HUES48 (cell line): ENCODE measurements around the gene PLCH1.

ENCODE experiments used
- H3K27ac ChIP-seq: one replicate; pipeline ENCODE4 v1.7.0; 2013; ENCODE audit warnings: low read depth, low read length, inconsistent platforms
- H3K27me3 ChIP-seq: 2 replicates; pipeline ENCODE4 v1.6.1; 2013; ENCODE audit warnings: mild to moderate bottlenecking, low read length; ENCODE audit not compliant: control insufficient read depth, insufficient read depth
- H3K36me3 ChIP-seq: 2 replicates; pipeline ENCODE4 v1.6.1; 2013; ENCODE audit warnings: low read length; ENCODE audit not compliant: control insufficient read depth, insufficient read depth
- H3K4me1 ChIP-seq: 2 replicates; pipeline ENCODE4 v1.6.1; 2013; ENCODE audit warnings: mild to moderate bottlenecking, low read length; ENCODE audit not compliant: control insufficient read depth, insufficient read depth
- H3K4me3 ChIP-seq: 2 replicates; pipeline ENCODE4 v1.5.1; 2013; ENCODE audit warnings: mild to moderate bottlenecking, low read depth, low read length
- H3K9ac ChIP-seq: 2 replicates; pipeline ENCODE4 v1.6.1; 2013; ENCODE audit warnings: mild to moderate bottlenecking, low read depth, low read length, moderate library complexity
- H3K9me3 ChIP-seq: 2 replicates; pipeline ENCODE4 v1.6.1; 2013; ENCODE audit warnings: low read length; ENCODE audit not compliant: control insufficient read depth, insufficient read depth

PLCH1 gene

DNA sequence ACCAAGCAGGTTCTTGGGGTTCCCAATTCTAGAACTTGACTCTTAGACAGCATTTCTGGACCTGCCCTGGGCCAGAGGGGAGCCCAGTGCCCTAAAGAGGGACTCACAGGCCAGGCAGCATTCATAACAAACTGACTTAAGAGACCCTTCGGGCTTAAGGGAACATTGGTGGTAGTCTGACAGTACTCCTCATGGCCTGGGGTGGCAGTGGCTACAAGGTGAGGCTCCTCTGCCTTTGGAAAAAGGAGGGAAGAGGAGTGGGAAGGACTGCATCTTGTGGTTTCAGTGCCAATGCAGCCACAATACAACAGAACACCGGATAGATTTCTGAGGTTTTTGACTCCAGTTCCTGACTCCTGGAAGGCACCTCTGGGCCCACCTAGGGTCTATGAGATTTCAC, 279.2 kb downstream of the PLCH1 start:
- no peaks in the 10 kb centered on the region for H3K27me3 ChIP-seq
- no peaks in the 10 kb centered on the region for H3K36me3 ChIP-seq
- H3K27ac ChIP-seq, result no peak overlapping the region
- no peak overlapping the region for H3K9ac ChIP-seq
- H3K9me3 ChIP-seq, result no peaks in the 10 kb centered on the region
- H3K4me3 ChIP-seq, result no peak overlapping the region
- H3K4me1 ChIP-seq, result no peaks in the 10 kb centered on the region

- Histone ChIP-seq H3K9me3 (no peaks in the 10 kb centered on the region), H3K4me1 (no peaks in the 10 kb centered on the region), H3K36me3 (no peaks in the 10 kb centered on the region), H3K27ac (no peak overlapping the region), H3K27me3 (no peaks in the 10 kb centered on the region), H3K4me3 (no peak overlapping the region), H3K9ac (no peak overlapping the region)
These were observed 282.2 kb downstream of the PLCH1 start for GRCh38 chr3:155462672-155463071.

GRCh38 chr3:155457591-155457990, 287.3 kb downstream of the PLCH1 start:
- no peaks in the 10 kb centered on the region for H3K4me1 ChIP-seq
- H3K27me3 ChIP-seq, result no peaks in the 10 kb centered on the region
- no peak overlapping the region for H3K4me3 ChIP-seq
- H3K36me3 ChIP-seq, result no peaks in the 10 kb centered on the region
- H3K9me3 ChIP-seq, result no peaks in the 10 kb centered on the region
- no peak overlapping the region for H3K27ac ChIP-seq
- no peak overlapping the region for H3K9ac ChIP-seq

- Histone ChIP-seq H3K9me3 (no peaks in the 10 kb centered on the region), H3K27ac (no peak overlapping the region), H3K36me3 (no peaks in the 10 kb centered on the region), H3K4me3 (no peak overlapping the region), H3K9ac (no peak overlapping the region), H3K27me3 (no peaks in the 10 kb centered on the region), H3K4me1 (no peaks in the 10 kb centered on the region)
These were observed 289.1 kb downstream of the PLCH1 start for GRCh38 chr3:155455765-155456164.

DNA sequence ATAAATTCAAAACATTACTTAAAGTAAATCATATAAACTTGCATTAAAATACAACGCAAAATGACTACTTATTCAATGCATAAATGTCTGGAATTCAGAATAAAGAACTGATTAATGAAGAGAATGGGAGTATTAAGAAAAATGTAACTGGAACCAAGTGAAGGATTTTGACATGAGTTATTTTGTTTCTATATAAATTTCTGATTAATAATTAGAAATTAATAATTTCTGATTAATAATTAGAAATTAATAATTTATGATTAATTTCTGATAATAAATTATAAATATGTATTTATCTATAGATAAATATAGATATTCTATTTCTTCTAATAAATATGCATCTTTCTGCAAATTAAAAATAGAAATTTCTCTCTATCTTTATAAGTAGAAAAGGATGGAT, 291.4 kb downstream of the PLCH1 start:
- H3K4me3 ChIP-seq, result no peak overlapping the region
- H3K27me3 ChIP-seq, result no peaks in the 10 kb centered on the region
- no peaks in the 10 kb centered on the region for H3K9me3 ChIP-seq
- H3K9ac ChIP-seq, result no peak overlapping the region
- H3K36me3 ChIP-seq, result no peaks in the 10 kb centered on the region
- no peak overlapping the region for H3K27ac ChIP-seq
- no peaks in the 10 kb centered on the region for H3K4me1 ChIP-seq

DNA sequence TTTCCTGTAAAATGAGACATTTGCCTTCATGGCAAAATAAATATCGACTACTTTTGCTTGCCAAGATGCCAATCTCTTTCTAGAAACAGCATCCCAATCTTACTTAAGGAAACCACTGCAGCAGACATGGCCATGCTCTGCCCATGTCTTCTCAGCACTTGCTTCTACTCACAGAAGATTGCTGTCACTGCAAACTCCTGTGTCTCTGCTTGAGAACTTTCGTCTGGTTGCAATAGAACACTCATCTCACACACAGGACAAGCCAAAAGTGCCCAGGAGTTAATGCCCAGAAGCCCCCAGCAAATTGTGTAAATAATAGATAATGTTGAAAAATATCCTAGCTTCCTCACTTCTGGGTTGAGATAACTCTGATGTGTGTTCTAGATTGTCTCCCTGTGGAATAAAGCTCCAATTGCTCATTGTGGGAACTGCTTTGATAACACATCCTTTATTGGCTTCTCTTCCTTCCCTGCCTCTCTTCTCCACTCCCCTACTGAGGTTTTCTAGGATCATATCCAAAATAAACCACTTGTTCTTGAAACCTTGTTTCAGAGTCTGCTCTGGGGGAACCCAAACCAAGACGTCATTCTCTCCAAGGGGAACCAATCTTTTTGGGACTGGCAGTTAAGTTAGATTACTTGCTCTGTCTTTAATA, 295.1 kb downstream of the PLCH1 start:
- H3K4me1 ChIP-seq, result no peaks in the 10 kb centered on the region
- H3K9ac ChIP-seq, result no peak overlapping the region
- no peaks in the 10 kb centered on the region for H3K9me3 ChIP-seq
- no peaks in the 10 kb centered on the region for H3K27me3 ChIP-seq
- no peak overlapping the region for H3K4me3 ChIP-seq
- no peak overlapping the region for H3K27ac ChIP-seq
- no peaks in the 10 kb centered on the region for H3K36me3 ChIP-seq

DNA sequence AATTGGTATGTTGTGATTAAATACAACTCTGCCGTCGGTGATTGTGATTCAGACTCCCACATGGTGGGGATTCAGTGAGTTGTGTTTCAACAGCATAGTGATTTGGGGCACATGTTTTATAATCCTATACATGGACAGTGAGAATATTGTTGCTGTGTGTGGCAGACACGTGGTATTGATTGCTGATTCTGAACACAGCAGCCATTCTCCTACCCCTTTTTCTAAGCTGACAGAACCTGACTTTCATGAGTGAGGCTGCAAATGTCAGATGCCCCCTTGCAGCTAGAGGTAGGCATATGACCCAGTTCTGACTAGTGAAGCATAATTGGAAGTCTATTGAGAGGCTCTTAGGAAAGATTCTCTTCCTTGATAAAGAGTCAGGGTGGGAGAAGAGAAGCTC, 296.3 kb downstream of the PLCH1 start:
- no peaks in the 10 kb centered on the region for H3K36me3 ChIP-seq
- H3K4me3 ChIP-seq, result no peak overlapping the region
- H3K9ac ChIP-seq, result no peak overlapping the region
- H3K27ac ChIP-seq, result no peak overlapping the region
- no peaks in the 10 kb centered on the region for H3K27me3 ChIP-seq
- no peaks in the 10 kb centered on the region for H3K4me1 ChIP-seq
- no peaks in the 10 kb centered on the region for H3K9me3 ChIP-seq

- no peaks in the 10 kb centered on the region for H3K36me3 ChIP-seq
- no peaks in the 10 kb centered on the region for H3K9me3 ChIP-seq
- H3K9ac ChIP-seq, result no peak overlapping the region
- H3K27me3 ChIP-seq, result no peaks in the 10 kb centered on the region
- H3K27ac ChIP-seq, result no peak overlapping the region
- no peaks in the 10 kb centered on the region for H3K4me1 ChIP-seq
- no peak overlapping the region for H3K4me3 ChIP-seq
These were observed 298.5 kb downstream of the PLCH1 start for GRCh38 chr3:155446366-155446765.

GRCh38 chr3:155444771-155445170, 300.1 kb downstream of the PLCH1 start:
- no peak overlapping the region for H3K27ac ChIP-seq
- H3K36me3 ChIP-seq, result no peaks in the 10 kb centered on the region
- H3K9ac ChIP-seq, result no peak overlapping the region
- no peak overlapping the region for H3K4me3 ChIP-seq
- no peaks in the 10 kb centered on the region for H3K9me3 ChIP-seq
- H3K4me1 ChIP-seq, result no peaks in the 10 kb centered on the region
- no peaks in the 10 kb centered on the region for H3K27me3 ChIP-seq

DNA sequence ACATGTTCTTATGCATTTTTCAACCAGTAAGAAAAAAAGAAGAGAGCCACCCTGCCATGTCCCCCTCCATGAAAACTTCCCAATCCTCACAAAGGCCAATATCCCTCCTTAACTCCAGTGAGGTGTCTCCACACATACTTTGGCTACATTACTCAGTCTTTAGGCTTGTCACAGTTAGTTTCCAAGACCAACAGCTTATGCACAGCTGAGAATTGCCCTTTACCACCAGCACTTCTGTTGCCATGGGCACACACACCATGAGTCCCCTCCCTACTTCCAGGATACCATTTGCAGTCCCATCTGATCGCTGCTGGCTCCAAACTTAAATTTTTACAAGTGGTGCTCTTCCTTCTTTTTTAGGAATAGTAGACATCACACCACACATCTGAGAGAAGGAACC, 301.1 kb downstream of the PLCH1 start:
- Histone ChIP-seq H3K36me3 (no peaks in the 10 kb centered on the region), H3K9ac (no peak overlapping the region), H3K4me3 (no peak overlapping the region), H3K27ac (no peak overlapping the region), H3K27me3 (no peaks in the 10 kb centered on the region), H3K4me1 (no peaks in the 10 kb centered on the region), H3K9me3 (no peaks in the 10 kb centered on the region)

DNA sequence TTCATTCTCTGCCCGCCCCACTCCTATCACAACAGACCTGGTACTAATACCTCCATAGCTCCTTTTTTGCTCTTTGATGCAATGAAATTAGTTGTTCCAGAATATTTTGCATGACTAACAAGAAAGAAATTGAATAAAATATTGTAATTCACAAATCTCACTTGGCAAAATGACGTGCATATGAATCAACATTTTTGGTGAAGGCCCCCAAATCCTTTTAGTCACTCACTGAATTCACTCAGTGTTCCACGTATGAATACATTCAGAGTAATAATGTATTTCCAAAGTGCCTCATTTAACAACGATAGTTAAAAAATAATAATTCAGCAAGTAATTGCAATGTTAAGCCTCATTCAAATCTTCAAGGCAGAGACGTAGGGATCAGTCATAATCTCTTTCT, 302.8 kb downstream of the PLCH1 start:
- Histone ChIP-seq H3K9me3 (no peaks in the 10 kb centered on the region), H3K4me3 (no peak overlapping the region), H3K4me1 (no peaks in the 10 kb centered on the region), H3K27me3 (no peaks in the 10 kb centered on the region), H3K36me3 (no peaks in the 10 kb centered on the region), H3K9ac (no peak overlapping the region), H3K27ac (no peak overlapping the region)

GRCh38 chr3:155441506-155441905, 303.4 kb downstream of the PLCH1 start:
- no peaks in the 10 kb centered on the region for H3K27me3 ChIP-seq
- H3K4me1 ChIP-seq, result no peaks in the 10 kb centered on the region
- no peak overlapping the region for H3K27ac ChIP-seq
- no peak overlapping the region for H3K4me3 ChIP-seq
- no peaks in the 10 kb centered on the region for H3K9me3 ChIP-seq
- H3K36me3 ChIP-seq, result no peaks in the 10 kb centered on the region
- H3K9ac ChIP-seq, result no peak overlapping the region
